Measurements from ENCODE around the gene ATP5PD.

Gene ATP5PD

DNA sequence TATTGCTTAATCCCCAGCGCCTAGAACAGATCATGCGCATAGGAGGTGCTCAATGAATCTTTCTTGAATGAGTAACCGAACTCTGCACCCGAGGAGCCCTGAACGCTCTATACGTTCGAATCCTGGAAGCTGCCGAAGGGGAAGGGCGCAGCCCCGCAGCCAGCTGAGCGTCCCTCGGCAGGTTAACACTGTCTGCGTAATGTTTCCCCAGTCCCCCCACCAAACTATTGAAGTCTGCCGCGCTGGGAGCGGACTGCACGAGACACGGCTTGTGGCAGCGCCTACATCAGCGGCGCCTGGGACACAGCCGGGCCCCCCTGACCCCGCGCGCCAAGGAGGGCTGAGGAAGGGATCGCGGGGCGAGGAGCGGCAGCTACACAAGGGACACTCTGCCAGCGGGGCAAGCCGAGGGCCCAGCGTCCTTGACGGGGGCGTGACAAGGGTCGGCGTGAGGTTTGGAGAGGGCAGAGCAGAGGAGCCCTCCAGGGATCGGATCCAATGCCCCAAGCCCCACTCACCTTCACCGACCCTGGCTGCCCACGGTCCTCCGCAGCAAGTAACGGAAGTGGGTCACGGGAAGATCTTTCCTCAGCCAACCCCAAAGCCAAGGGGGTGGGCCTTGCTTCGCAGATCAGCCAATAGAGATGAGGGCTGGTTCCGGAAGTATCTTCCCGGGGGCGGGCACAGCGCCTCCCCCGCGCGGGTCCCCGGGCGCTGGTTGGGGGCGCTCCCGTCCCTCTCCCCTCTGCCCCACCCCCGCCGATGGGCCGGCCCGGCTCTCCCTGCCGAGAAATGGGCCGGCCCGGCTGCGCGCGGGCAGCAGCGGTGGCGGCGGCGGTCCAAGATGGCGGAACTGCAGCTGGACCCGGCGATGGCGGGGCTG lies at the start of gene ATP5PD, which contains the start of gene KCTD2:
TSS of gene ATP5PD (minus strand) at position 563 of the 883 bp plus-strand sequence. CDS start 4,319 bp downstream, outside the sequence.
TSS of gene KCTD2 (plus strand) at position 819 of the 883 bp plus-strand sequence. CDS start at position 845, 26 bp downstream.
- peak within 1 kb of the TSS; percentile 95 to 98 for H3K27ac ChIP-seq (ENCODE audit: low read depth in 2 of 2, low read length in 2 of 2)
- peaks cover 10 to 11% of the 10 kb centered on the region in 2 donors for H3K4me1 ChIP-seq (ENCODE audit: control insufficient read depth in 2 of 2, insufficient read depth in 2 of 2, low read length in 2 of 2)
- no peaks in the 10 kb centered on the region for H3K9me3 ChIP-seq (ENCODE audit: control insufficient read depth in 2 of 2, low read length in 2 of 2)

DNA sequence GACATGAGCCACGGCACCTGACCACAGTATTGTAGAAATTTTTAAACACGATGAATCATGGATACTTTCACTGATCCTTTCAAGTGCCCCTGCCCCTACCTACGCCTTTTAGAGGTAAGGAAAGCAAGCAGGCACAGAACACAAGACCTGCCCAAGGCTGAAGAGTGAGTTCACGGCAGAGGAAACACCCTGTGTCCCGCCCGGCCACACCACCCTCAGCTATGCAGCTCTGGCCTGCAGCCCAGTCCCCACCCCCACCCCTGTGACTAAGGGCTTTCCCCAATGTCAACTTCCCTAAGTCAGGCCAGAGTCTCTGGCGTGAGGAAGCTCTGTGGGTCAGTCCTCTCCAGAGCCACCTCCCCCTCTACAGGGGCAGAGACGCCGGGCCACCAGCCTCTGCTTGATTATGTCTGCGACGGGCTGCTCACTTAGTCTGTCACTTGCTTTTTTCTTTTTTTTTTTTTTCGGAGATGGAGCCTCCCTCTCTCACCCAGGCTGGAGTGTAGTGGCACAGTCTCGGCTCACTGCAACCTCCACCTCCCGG lies 49.4 kb upstream of the ATP5PD start:
- H3K4me1 ChIP-seq (ENCODE audit: control insufficient read depth in 2 of 2, insufficient read depth in 2 of 2, low read length in 2 of 2): peaks cover 39 to 44% of the 10 kb centered on the region in 2 donors
- no peaks in the 10 kb centered on the region for H3K27me3 ChIP-seq (ENCODE audit: control insufficient read depth in 2 of 2, insufficient read depth in 2 of 2, low read length in 2 of 2)
- H3K9me3 ChIP-seq (ENCODE audit: control insufficient read depth in 2 of 2, low read length in 2 of 2): no peaks in the 10 kb centered on the region
- H3K36me3 ChIP-seq (ENCODE audit: control insufficient read depth in 2 of 2, insufficient read depth in 2 of 2, low read length in 2 of 2): peaks cover 19 to 20% of the 10 kb centered on the region in 2 donors
- H3K4me3 ChIP-seq (ENCODE audit: low read length in 2 of 2): no peak overlapping the region
- peak overlapping the region; percentile 78 to 87 for H3K27ac ChIP-seq (ENCODE audit: low read depth in 2 of 2, low read length in 2 of 2)
- H3K9ac ChIP-seq (ENCODE audit: low read depth in 1 of 2, low read length in 2 of 2): peak overlapping the region; percentile 5 to 44

More for the DNA sequence above, at the start of gene ATP5PD, which contains the start of gene KCTD2:
- Histone ChIP-seq H3K4me3 (ENCODE audit: low read length in 2 of 2) (peak within 1 kb of the TSS; percentile 83 to 96), H3K36me3 (ENCODE audit: control insufficient read depth in 2 of 2, insufficient read depth in 2 of 2, low read length in 2 of 2) (peaks cover 8% of the 10 kb centered on the region in 2 donors), H3K27me3 (ENCODE audit: control insufficient read depth in 2 of 2, insufficient read depth in 2 of 2, low read length in 2 of 2) (no peaks in the 10 kb centered on the region), H3K9ac (ENCODE audit: low read depth in 1 of 2, low read length in 2 of 2) (peak within 1 kb of the TSS; percentile 94 to 100)

DNA sequence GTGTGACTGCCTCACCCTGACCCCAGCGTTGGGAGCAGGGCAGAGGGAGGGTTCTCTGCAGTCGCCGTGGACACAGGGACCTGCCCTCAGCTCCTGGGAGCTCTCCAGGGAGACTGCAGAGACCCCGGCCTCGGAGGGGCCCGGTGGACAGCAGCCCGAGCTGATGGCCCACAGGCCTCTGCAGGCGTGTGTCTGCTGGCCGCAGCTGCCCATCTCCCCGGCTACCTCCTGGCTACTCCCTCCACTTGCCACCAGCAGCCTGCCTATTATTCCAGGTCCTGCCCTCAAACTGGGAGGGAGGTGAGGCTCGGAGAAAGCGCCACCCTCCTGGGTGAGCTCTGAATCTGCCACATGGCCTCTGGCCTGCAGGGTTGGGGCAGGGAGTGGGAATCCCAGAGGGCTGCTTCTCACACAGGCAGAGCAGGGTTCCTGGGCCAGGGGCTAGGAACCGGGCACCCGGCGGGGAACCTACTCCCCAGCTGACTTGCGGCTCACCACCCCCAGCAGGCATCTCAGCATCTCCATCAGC lies 48.2 kb upstream of the ATP5PD start:
- Histone ChIP-seq H3K4me3 (ENCODE audit: low read length in 2 of 2) (no peak overlapping the region), H3K9me3 (ENCODE audit: control insufficient read depth in 2 of 2, low read length in 2 of 2) (no peaks in the 10 kb centered on the region), H3K36me3 (ENCODE audit: control insufficient read depth in 2 of 2, insufficient read depth in 2 of 2, low read length in 2 of 2) (peaks cover 11 to 13% of the 10 kb centered on the region in 2 donors), H3K27ac (ENCODE audit: low read depth in 2 of 2, low read length in 2 of 2) (peak overlapping the region; percentile 81 to 82), H3K9ac (ENCODE audit: low read depth in 1 of 2, low read length in 2 of 2) (peak overlapping the region in 1 of 2 donors; percentile 23), H3K4me1 (ENCODE audit: control insufficient read depth in 2 of 2, insufficient read depth in 2 of 2, low read length in 2 of 2) (peaks cover 49 to 53% of the 10 kb centered on the region in 2 donors), H3K27me3 (ENCODE audit: control insufficient read depth in 2 of 2, insufficient read depth in 2 of 2, low read length in 2 of 2) (no peaks in the 10 kb centered on the region)

DNA sequence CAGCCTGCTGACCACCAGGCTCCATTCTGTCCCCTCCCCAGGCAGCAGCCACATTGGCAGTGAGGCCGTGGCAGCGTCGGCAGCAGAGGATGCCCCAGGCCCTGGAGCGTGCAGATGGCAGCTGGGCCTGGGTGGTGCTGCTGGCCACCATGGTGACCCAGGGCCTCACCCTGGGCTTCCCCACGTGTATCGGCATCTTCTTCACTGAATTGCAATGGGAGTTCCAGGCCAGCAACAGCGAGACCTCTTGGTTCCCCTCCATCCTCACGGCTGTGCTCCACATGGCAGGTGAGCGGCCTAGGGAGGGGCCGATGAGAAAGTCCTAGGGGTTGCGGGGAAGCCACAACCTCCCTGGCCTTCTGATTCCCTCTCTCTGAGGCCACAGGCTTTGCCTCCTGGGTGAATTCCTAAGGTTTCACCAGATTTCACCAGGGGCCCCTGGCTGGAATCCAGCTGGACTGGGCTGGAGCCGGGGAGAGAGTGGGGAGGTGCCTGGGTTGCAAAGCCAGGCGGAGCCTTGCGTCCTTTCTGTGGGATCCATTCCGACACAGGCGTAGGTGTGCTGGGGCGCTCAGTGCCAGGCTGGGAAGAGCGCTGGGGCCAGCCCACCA lies 46.9 kb upstream of the ATP5PD start:
- Histone ChIP-seq H3K4me3 (ENCODE audit: low read length in 2 of 2) (no peak overlapping the region), H3K9ac (ENCODE audit: low read depth in 1 of 2, low read length in 2 of 2) (peak overlapping the region in 1 of 2 donors; percentile 70), H3K27ac (ENCODE audit: low read depth in 2 of 2, low read length in 2 of 2) (peak overlapping the region; percentile 95 to 96)

DNA sequence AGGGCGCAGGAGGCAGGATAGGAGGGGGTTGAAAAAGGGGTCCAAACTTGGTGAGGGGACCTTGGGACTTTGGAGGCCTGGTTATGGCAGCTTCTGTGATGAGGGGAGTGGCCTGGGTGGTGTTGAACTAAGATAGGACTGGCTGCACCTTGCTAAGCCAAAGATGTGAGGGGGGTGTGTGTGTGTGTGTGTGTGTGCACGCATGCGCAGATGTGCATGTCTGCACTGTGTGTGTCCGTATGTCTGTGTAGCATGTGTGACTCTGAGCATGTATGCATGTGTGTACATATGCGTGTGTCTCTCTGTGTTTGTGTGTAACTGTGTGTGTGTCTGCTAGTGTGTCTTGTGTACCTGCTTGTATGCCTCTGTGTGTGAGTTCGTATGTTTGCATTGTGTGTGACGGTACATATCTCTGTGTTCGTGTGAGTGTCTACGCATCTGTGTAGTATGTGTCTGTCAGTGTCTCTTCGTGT lies 45.1 kb upstream of the ATP5PD start:
- Histone ChIP-seq H3K9ac (ENCODE audit: low read depth in 1 of 2, low read length in 2 of 2) (peak overlapping the region; percentile 42 to 70), H3K4me3 (ENCODE audit: low read length in 2 of 2) (peak overlapping the region; percentile 13 to 54), H3K4me1 (ENCODE audit: control insufficient read depth in 2 of 2, insufficient read depth in 2 of 2, low read length in 2 of 2) (peaks cover 63 to 77% of the 10 kb centered on the region in 2 donors), H3K27ac (ENCODE audit: low read depth in 2 of 2, low read length in 2 of 2) (peak overlapping the region; percentile 95 to 96), H3K27me3 (ENCODE audit: control insufficient read depth in 2 of 2, insufficient read depth in 2 of 2, low read length in 2 of 2) (no peaks in the 10 kb centered on the region), H3K9me3 (ENCODE audit: control insufficient read depth in 2 of 2, low read length in 2 of 2) (no peaks in the 10 kb centered on the region), H3K36me3 (ENCODE audit: control insufficient read depth in 2 of 2, insufficient read depth in 2 of 2, low read length in 2 of 2) (no peaks in the 10 kb centered on the region)

More for the DNA sequence above, 46.9 kb upstream of the ATP5PD start:
- peaks cover 57 to 66% of the 10 kb centered on the region in 2 donors for H3K4me1 ChIP-seq (ENCODE audit: control insufficient read depth in 2 of 2, insufficient read depth in 2 of 2, low read length in 2 of 2)
- no peaks in the 10 kb centered on the region for H3K9me3 ChIP-seq (ENCODE audit: control insufficient read depth in 2 of 2, low read length in 2 of 2)
- H3K36me3 ChIP-seq (ENCODE audit: control insufficient read depth in 2 of 2, insufficient read depth in 2 of 2, low read length in 2 of 2): peaks cover 3 to 5% of the 10 kb centered on the region in 2 donors
- H3K27me3 ChIP-seq (ENCODE audit: control insufficient read depth in 2 of 2, insufficient read depth in 2 of 2, low read length in 2 of 2): no peaks in the 10 kb centered on the region

DNA sequence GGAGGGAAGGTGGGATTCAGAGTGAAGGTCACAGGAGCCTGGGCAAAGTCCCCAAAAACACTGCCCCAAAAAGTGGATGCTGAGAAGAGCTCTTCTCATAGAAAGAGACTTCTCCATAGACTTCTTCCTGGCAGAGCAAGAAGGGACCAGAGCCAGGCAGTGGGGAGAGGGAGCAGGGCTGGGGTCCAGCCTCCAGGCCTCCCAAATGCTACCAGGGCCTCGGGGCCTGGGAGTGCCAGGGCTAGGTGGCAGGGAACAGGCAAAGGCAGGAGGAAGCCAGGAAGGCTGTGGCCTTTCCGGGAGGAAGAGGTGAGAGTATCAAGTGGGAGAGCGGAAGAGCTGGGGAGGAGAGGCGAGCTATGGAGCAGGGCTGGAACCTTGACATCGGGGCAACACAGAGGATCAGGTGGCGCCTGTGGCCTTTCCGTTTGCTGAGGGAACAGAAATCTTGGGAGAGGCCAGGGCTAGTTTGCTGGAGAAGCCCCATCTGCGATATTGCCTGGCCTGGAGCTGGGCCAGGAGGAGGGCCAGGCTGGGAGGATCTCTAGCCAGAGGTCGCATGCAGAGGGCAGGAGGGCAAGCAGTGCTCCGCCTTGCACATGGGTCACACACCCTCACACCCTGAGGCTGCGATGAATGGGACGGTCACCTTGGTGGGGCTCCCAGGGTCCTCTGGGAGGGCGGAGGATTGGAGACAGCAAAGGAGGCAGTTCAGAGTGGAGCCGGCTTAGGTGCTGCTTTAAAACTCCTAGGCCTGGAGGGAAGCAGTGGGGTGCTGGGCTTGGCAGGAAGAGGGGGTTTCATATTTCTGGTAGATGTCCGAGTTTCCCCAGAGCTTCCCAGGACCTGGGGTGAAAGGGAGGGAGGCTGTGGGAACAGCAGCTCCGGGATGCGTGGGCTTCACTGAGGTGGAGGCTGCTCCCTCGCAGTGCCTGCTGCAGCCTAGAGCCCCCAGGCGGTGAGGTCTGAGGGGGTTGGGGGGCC lies 44.4 kb upstream of the ATP5PD start:
- Histone ChIP-seq H3K27me3 (ENCODE audit: control insufficient read depth in 2 of 2, insufficient read depth in 2 of 2, low read length in 2 of 2) (no peaks in the 10 kb centered on the region), H3K9me3 (ENCODE audit: control insufficient read depth in 2 of 2, low read length in 2 of 2) (no peaks in the 10 kb centered on the region), H3K4me3 (ENCODE audit: low read length in 2 of 2) (peak overlapping the region; percentile 13 to 52), H3K27ac (ENCODE audit: low read depth in 2 of 2, low read length in 2 of 2) (peak overlapping the region; percentile 95 to 96), H3K9ac (ENCODE audit: low read depth in 1 of 2, low read length in 2 of 2) (peak overlapping the region; percentile 42 to 70), H3K4me1 (ENCODE audit: control insufficient read depth in 2 of 2, insufficient read depth in 2 of 2, low read length in 2 of 2) (peaks cover 65 to 80% of the 10 kb centered on the region in 2 donors), H3K36me3 (ENCODE audit: control insufficient read depth in 2 of 2, insufficient read depth in 2 of 2, low read length in 2 of 2) (no peaks in the 10 kb centered on the region)

DNA sequence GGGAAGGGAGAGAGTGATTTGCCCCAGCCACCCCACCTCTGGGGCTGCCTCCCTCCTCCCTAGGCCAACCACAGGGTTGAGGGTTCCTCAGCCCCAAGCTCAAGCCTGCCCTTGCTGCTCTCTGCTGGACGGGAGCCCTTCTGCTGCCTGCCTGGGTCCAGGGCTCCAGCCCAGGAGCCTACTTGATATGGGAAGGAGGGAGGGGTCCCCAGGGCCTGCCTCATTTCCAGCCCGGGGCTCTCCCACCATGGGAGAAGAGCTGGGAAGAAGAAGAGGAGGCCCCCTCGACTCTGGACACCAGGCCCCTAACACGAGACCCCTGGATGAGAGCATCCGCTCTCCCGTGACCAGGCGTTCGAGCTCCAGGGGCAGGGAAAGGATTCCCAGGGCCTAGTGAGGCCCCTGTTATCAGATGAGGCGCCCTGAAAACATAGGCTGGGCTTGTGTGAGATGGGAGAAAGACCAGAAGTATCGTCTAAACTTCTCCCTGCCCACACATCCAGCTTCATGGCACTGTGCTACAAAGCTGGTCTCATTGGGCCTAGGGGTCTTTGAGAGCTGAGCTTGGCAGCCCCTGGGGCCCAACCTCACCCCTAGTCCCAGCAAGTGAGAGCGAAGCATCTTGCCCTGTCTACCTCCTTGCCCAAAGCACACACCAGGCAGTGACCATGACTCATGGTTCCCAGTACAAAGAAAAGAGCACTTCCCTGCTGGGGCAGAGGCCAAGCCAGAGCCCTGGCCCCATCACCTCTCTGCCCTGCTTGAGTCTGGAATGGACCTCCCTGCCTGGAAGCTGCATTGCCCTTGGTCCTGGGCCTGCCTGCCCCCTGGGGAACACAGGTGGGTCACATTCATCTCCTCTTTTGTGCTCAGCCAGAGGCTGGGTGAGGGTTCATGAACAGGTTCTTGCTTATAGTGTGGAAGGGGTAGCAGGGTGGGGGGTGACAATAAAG lies 42.0 kb upstream of the ATP5PD start:
- H3K4me1 ChIP-seq (ENCODE audit: control insufficient read depth in 2 of 2, insufficient read depth in 2 of 2, low read length in 2 of 2): peaks cover 54 to 65% of the 10 kb centered on the region in 2 donors

DNA sequence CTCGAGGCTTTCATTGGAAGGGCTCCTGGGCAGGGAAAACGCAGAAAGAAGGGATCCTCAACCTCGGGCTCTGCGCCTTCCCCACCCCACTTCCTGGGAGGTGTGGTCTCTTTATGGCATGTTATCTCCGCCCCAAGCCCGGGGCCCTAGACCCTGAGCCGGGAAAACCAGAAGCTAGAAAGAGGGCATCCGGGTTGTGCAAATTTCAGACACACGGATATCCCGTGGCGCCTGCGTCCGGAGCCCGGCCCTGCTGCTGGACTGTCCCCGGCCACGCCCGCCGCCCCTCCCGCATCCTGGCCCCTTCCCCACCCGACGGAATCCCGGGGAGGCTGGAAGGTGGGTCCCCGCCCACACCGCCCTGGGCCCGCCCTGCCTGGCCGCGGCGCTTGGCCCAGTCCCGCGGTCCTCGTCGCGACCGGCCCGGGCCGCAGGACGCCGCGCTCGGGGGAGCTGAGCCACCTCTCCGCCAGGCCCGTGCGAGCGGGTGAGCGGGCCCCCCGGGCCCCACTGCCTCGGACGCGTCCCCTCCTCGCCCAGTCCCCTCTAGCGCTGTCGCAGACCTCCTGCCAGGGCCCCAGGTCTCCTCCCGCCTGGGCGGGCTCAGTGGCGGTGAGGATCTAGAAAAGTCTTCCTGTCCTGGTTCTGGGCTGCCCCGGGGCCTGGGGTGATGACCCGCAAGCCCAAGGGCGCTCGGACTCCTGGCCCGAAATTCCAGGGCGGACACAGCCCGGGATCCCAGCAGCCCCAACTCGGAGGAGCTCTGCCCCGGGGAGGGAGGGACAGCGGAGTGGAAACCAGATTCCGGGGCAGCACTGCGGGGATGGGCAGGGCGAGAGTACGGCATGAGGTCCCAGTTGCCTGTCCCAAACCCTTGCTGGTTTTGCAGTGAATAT lies 41.0 kb upstream of the ATP5PD start, which contains the start of gene SLC16A5:
TSS of gene SLC16A5 (plus strand) at position 397 of the 896 bp plus-strand sequence. CDS start 5,683 bp downstream, outside the sequence.
- no peaks in the 10 kb centered on the region for H3K36me3 ChIP-seq (ENCODE audit: control insufficient read depth in 2 of 2, insufficient read depth in 2 of 2, low read length in 2 of 2)
- H3K4me1 ChIP-seq (ENCODE audit: control insufficient read depth in 2 of 2, insufficient read depth in 2 of 2, low read length in 2 of 2): peaks cover 45 to 55% of the 10 kb centered on the region in 2 donors
- H3K9me3 ChIP-seq (ENCODE audit: control insufficient read depth in 2 of 2, low read length in 2 of 2): no peaks in the 10 kb centered on the region
- H3K27me3 ChIP-seq (ENCODE audit: control insufficient read depth in 2 of 2, insufficient read depth in 2 of 2, low read length in 2 of 2): no peaks in the 10 kb centered on the region
- peak within 1 kb of the TSS; percentile 98 for H3K27ac ChIP-seq (ENCODE audit: low read depth in 2 of 2, low read length in 2 of 2)
- H3K9ac ChIP-seq (ENCODE audit: low read depth in 1 of 2, low read length in 2 of 2): peak within 1 kb of the TSS; percentile 91 to 92
- H3K4me3 ChIP-seq (ENCODE audit: low read length in 2 of 2): peak within 1 kb of the TSS; percentile 70 to 82

More for the DNA sequence above, 42.0 kb upstream of the ATP5PD start:
- Histone ChIP-seq H3K27ac (ENCODE audit: low read depth in 2 of 2, low read length in 2 of 2) (peak overlapping the region; percentile 98), H3K9ac (ENCODE audit: low read depth in 1 of 2, low read length in 2 of 2) (peak overlapping the region; percentile 91 to 92), H3K27me3 (ENCODE audit: control insufficient read depth in 2 of 2, insufficient read depth in 2 of 2, low read length in 2 of 2) (no peaks in the 10 kb centered on the region), H3K9me3 (ENCODE audit: control insufficient read depth in 2 of 2, low read length in 2 of 2) (no peaks in the 10 kb centered on the region), H3K36me3 (ENCODE audit: control insufficient read depth in 2 of 2, insufficient read depth in 2 of 2, low read length in 2 of 2) (no peaks in the 10 kb centered on the region), H3K4me3 (ENCODE audit: low read length in 2 of 2) (peak overlapping the region; percentile 70 to 82)
